ENCODE data around the gene ZFYVE1.
"Not testable (repeated sequence)": the region's sequence is repeated elsewhere in the genome, so short reads cannot be mapped to it uniquely, and the experiment has no call there.

The ZFYVE1 gene

DNA sequence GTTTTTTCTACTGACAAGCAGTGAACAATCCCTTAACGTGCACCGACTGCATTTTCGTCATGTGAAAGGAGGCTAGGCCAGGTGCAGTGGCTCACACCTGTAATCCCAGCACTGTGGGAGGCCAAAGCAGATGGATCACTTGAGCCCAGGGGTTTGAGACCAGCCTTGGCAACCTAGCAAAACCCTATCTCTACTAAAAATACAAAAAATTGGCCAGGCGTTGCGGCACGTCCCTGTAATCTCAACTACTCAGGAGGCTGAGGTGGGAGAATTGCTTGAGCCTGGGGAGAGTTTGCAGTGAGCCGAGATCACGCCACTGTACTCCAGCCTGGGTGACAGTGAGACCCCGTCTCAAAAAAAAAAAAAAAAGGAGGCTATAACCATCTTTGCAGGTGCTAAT, 22.3 kb downstream of the ZFYVE1 start:
- not testable (repeated sequence) for DNase-seq (ENCODE audit: low spot score)

DNA sequence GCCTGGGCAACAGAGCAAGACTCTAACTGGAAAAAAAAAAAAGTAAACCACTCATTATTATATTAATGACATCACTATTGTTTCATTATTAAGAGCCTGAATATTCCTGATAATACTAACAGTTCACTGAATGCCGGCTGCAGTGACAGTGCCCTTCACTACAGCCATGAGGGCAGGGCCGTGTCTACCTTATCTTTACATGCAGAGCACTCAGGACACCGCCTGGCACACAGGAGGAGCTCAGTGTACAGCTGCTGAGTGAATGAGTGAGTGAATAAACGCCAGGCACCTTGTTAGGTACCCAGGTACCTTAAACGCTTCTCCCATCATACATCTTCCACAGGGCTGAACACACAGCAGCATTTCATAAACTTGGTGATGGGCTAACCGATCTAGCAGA, 23.2 kb downstream of the ZFYVE1 start:
- no peak for DNase-seq (ENCODE audit: low spot score)

DNA sequence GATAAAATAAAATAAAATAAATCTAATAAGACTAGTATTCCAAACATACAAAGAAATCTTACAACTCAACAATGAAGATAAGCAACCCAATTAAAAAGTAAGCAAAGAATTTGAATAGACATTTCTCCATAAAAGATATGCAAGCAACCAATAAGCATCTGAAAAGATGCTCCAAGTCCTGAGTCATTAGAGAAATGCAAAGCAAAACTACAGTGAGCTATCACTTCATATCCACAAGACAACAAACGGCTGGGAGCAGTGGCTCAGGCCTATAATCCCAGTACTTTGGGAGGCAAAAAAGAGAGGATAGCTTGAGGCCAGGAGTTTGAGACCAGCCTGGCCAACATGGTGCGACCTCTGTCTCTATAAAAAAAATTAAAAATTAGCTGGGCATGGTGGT, 26.8 kb downstream of the ZFYVE1 start:
- DNase-seq (ENCODE audit: low spot score) = no peak

DNA sequence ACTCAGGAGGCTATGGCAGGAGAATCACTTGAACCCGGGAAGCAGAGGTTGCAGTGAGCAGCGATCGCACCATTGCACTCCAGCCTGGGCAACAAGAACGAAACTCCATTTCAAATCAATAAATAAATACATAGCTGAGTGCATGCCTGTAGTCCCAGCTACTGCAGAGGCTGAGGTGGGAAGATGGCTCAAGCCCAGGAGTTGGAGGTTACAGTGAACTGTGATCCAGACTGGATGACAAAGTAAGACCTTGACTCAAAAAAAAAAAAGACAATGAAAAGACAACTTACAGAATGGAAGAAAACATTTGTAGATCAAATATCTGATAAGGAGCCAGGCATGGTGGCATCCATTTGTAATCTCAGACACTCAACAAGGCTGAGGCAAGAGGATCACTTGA, 27.6 kb downstream of the ZFYVE1 start:
- DNase-seq (ENCODE audit: low spot score) = no peak

DNA sequence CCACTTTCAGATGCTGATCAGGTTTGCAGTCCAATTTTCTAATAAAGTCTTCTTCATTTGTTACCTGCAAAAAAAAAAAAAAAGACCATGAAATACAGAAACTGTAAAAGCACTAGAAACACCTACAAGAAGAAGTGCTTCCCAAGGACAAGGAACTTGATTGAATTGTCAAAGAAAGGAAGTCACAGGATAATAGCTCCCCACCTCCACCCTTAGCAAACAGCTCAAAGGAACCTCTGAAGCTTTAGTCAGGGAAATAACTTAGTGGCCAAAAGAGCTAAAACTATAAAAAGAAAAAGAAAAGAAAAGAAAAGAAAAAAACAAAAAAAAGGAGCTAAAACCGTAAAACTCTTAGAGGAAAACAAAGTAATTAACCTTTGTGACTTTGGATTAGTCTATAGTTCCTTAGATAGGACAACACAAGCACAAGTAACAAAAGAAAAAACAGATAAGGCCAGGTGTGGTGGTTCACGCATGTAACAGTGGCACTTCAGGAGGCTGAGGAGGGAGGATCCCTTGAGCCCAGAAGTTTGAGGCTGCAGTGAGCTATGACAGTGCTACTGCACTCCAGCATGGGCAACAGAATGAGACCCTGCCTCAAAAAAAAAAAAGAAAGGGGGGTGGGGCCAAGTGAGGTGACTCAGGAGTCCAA, 28.5 kb downstream of the ZFYVE1 start:
- no peak for DNase-seq (ENCODE audit: low spot score)

DNA sequence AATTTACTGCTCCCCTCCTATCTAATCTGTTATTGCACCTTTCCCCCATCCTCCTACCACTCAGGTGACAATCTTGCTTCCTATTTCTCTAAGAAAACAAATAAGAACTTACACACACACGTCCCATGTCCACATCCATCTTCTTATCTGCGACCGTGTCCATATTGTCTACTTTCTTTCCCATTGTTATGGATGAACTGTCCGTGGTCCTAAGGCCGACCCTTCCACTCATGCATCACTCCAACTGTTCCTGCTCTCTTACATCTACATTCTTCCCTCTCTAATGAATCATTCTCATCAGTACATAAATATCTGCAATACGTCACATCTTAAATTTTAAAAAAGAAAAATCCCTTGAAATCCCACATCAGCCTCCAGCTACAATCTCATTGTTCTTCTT, 30.0 kb downstream of the ZFYVE1 start:
- no peak for DNase-seq (ENCODE audit: low spot score)

DNA sequence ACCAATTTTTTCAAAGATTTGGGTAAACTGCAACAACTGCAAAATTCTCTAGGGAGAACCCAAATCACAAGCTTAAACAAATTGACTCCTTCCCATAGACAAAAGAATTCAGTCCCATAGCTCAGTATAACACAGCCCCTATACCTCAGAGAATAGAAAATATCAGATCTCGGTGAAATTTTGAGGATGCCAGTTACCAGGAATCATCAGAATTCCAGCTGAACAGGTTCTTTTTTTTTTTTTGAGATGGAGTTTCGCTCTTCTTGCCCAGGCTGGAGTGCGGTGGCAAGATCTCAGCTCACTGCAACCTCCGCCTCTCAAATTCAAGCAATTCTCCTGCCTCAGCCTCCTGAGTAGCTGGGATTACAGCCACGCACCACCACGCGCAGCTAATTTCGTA, 36.7 kb downstream of the ZFYVE1 start:
- no peak for DNase-seq (ENCODE audit: low spot score)

DNA sequence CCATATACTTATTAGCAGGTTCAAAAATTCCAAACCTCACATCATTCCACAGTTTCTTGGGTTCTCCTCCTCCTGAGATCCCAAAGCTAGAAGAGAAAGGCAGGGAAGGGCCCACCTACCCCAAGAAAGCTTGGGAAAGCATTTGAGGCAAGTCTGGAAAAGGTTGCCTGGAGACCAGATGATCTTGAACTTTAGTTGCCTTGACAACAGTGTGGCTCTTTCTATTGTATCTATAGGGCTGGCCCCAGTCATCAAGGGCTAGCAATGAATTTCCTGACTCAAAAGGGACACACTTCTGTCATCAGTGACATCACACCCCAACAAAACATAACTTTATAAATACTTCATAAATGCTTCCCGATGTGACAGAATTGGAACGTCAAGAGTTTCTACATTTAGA, 40.0 kb downstream of the ZFYVE1 start:
- no peak for DNase-seq (ENCODE audit: low spot score)

DNA sequence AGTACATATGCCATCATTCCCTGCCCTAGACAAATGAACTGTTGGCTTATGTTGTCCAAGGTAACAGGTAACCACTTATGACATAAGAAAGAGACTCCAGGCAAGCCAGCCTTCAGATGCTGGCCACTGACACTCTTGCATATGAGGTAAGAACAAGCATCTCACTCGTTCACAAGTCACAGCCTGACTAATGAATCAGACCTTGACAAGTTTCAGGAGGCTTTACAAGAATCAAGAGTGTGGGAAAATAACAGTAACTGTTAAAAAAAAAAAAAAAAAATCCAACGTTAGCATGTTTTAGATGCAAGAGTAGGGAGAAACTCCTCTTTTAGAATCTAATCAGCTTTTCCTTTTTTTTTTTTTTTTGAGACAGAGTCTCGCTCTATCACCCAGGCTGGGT, 40.7 kb downstream of the ZFYVE1 start:
- DNase-seq (ENCODE audit: low spot score) = no peak

DNA sequence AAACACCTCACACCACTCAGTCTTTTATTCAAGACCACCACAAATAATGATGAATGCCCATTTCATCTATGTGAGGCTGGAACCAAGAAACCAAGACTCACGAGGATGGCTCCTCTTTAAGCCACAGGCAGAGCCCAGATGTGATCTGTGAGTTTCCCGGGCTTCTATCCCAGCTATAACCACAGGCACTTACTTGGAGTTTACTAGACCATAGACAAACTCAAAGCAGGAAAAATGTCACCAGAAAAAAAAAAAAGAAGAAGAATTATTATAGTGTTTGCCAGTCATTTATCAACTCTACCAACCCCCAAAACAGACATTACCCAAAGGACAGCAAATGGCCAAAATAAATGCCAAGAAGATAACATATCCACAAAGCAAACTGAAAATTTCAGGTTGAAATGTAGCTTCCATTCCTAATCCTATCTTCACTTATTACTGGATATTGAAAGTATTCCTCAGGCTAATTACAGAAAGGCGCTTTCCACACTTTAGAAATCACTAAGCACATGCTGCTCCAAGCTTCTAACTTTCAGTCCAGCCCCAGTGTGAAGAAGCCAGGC, 44.7 kb downstream of the ZFYVE1 start:
- DNase-seq (ENCODE audit: low spot score) = no peak

DNA sequence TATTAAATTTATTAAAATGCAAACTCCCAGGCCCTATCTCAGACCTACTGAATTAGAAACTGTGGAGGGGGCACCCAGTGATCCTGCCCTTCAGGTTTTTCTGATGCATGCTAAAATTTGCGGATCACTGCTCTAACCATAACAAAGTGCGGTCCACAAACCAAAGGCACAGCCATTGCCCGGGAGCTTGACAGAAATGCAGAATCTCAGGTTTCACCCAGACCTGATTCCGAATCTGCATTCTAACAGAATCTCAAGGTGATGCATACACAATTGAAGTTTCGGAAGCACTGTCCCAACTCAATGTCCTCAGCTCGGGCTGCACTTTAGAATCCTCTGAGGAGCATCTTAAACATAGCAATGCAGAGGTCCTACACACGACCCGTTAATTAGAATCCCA, 46.0 kb downstream of the ZFYVE1 start:
- no peak for DNase-seq (ENCODE audit: low spot score)

DNA sequence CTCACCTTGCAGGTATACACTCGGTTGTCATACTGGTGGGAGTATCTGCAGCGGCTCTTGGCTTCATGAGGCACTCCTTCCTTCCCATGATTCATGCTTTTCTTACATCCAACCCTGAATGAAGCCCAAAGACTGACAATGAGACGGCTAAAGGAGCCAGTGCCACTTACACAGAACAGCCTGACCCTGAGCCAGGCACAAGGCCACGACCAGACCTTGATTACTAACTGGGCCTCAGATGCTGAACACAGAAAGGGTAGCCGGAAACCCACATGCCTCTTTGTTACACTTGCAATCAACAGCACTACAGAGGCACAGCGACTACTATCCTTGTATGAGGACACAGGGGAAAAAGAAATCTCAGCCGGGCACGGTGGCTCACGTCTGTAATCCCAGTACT, 48.0 kb downstream of the ZFYVE1 start:
- DNase-seq (ENCODE audit: low spot score) = no peak

DNA sequence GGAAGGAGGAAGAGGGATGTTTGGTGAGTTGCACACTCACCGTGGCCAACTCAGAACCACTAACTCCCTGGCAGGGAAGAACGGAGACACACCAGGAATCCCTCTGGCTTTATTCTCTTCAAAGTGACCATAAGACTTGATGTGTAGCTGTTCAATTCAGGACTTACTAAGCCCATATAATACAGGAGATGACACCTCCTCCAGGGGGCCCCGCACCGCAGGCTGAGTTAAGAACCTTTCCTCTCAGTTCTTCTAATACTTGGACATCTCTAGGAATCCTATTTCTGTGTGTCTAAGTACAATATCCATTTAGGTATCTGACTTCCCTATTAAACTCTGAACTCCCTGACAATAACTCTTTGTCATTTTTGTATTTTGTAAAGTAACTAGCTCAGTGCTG, 51.1 kb downstream of the ZFYVE1 start:
- no peak for DNase-seq (ENCODE audit: low spot score)

DNA sequence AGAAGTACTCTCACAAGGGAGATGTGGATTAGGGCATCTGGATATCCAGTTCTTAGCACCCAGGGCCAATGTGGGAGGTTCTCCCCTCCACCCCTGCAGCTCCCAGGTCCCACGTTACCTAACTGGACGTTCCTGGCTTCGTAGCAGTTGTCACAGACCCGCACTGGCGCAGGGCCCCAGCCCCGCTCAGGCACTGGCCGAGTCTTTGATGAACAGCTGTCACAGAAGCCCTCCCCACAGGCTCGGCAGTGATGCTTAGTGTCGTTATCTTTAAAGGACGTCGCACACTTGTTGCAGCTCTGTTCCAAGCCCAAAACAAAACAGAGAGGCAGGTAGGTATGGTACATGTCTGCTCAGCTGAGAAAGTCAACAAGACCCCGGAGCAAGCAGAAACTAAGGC, 52.2 kb downstream of the ZFYVE1 start:
- no peak for DNase-seq (ENCODE audit: low spot score)

DNA sequence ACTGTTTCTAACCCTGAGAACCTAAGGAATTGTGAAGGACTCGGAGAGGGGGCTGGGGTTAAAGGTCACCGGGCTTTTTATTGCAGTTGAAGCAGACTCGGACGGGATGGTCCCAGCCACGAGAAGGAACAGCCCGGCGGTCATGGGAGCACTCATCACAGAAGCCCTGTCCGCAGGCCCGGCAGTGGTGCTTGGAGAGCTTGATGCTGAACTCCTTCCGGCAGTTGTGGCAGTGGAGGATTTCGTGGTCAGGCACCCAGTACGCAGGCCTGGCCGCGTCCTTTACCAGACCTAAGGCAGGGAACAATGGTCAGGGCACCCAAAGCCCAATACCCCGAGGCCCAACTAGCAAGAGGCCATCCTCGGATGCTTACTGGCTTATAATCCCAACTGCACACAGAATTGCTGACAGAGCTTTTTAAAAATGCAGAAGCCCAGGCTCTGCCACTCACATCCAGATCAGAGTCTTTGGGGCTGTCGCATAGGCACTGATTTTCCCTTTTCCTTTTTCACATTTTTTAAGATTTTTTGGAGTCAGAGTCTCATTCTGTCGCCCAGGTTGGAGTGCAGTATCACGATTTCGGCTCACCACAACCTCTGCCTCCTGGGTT, 56.0 kb downstream of the ZFYVE1 start:
- DNase-seq (ENCODE audit: low spot score) = no peak

DNA sequence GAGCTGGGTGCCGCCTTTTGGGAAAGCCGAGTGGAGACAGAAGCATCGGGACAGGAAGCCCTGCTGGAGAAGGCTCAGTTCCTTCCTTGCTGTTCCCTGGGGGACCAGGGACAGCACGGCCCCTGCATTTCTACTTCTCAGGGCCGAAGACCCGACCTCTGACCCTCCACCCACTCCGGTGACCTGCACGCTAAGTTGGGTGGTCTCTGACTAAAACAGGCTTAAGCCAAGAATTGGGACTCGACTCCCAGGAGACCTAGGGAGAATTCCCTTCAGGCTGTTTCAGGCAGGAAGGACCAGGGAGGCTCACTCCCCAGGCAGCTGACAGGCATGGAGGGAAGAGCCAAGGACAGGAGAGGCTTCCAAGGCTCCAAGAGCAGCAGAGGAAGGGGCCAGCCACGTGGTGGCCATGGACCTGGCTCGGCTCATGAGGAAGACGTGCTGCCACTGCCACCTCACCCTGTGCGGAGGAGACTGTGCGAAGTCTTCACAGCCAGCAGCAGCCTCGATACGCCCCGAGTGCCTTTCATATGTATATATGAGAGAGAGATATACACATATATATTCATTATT, 56.8 kb downstream of the ZFYVE1 start:
- DNase-seq (ENCODE audit: low spot score) = no peak

DNA sequence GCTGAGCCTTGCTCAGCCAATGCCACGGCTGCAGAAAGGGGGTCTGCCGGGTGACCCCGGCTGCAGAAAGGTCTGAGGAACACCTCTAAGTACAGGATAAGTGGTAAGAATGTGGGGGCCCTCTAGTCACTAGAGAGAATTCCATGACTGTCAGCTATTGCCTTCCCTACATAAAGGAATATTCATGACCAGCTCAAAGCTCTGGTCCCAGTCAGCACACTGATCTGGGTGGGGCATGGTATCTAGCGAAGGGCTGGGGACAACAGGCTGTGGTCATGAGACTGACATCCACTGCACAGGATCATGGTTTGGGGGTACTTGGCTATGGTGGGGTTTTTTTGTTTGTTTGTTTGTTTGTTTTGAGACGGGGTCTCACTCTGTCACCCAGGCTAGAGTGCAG, 58.6 kb downstream of the ZFYVE1 start:
- DNase-seq (ENCODE audit: low spot score) = no peak

DNA sequence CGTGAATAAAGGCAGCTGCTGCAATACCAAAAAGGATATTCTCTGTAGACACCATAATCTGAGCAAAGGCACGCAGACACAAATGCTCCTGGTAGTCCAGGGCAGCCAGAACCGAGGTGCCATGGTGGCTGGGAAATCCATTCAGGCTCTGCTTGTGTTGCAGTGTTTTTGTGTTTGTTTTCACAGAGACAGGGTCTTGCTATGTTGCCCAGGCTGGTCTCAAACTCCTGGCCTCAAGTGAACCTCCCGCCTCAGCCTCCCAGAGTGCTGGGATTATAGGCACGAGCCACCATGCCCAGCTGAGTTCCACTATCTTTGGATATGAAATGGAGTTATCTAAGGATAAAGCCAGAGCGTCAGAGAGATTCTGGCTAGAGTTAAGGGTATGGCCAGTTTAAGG, 60.9 kb downstream of the ZFYVE1 start:
- no peak for DNase-seq (ENCODE audit: low spot score)

DNA sequence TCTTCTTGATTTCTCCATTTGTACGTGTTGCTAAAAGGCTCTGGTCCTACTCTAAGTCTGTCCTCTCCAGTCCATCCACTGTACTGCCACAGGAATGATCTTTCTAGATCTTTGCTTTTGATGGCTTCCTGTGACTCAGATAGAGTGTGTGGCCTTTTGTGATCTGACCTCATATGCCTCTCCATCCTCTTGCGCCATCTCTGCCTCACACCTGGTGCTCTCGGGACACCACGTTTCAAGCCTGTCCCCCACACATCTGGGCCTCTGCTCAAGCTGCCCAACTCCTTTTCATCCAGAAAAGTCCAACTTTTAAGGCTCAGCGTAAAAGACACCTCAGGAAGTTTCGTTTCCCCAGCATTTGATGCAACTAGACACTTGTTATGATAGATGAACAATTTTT, 61.7 kb downstream of the ZFYVE1 start:
- no peak for DNase-seq (ENCODE audit: low spot score)

DNA sequence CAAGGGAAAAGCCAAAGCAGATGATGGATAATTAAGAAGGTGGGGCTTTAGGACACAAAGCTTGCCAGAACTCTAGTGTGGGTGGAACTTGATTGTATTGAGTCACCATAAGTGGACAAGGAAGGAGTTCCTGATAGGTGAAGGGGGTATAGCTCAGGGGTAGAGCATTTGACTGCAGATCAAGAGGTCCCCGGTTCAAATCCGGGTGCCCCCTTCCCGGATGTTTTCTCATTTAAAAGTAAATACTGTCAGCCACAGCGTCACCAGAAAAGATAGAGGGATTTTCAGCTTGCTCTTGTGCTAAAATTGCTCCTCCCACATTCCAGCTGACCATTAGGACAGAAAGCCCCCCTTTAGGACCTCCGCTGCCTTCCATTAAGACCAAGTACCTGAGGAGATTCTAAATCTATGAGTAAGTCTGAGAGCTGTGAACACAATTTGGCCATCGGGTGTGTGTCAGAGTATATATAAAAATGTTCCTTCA, 64.0 kb downstream of the ZFYVE1 start:
- no peak for DNase-seq (ENCODE audit: low spot score)

DNA sequence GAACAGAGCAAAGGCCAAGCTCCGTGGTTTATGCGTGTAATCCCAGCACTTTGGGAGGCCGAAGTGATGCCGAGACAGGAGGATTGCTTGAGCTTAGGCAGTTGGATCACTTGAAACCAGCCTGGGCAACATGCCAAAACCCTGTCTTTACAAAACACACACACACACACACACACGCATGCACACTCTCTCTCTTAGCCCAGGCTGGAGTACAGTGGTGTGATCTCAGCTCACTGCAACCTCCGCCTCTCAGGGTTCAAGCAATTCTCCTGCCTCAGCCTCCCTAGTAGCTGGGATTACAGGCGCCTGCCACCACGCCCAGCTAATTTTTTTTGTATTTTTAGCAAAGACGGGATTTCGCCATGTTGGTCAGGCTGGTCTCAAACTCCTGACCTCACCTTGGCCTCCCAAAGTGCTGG, 64.6 kb downstream of the ZFYVE1 start:
- not testable (repeated sequence) for DNase-seq (ENCODE audit: low spot score)

DNA sequence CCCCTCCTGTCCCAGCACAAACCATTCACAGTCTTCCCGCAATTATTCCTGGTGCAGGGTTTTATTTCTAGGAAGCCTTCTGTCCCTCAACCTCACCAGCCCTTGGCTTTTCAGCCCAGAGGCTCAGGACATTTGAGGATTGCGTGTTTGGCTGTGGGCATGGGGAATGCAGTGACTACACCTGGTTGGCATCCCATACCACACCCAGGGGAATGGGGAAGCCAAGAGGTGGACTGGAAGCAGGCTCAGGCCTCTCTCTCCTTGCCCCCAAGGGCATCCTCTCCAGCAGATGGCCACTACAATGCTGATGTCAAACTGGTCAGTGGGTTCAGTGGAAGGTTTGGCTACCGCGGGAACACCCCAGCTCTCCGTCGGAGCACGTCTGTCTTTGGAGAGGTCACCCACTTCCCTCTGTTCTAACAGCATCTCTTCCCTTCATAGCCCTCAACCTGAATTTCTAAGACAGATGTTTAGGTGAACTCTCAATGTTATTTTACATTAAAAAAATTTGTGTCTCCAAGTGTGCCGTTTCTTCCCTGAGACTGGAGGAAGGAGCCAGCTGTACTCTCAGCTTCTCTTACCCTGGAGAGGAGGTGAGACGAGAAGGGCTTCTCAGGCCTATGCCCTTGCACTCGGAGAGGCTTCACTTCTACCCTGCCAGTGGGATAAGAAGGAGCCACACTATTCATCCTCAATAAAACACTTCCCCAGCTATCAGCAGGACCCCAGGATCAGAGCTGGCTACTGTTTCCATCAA, 65.1 kb downstream of the ZFYVE1 start:
- DNase-seq (ENCODE audit: low spot score) = no peak

DNA sequence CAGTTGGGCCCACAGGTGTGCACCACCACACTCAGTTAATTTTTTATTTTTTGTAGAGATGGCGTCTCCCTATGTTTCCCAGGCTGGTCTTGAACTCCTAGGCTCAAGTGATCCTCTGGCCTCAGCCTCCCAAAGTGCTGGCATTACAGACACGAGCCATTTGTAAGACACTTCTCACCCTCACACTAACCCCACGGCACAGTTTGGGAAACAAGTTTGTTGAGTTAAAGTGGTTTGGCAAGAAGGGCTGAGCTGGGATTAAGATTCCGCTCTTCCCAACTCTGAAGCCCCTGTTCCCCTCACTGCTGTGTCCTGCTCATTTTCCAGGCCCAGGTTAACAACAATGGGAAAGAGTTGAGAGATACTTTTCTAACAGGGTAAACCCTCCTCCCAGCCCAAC, 65.9 kb downstream of the ZFYVE1 start:
- not testable (repeated sequence) for DNase-seq (ENCODE audit: low spot score)
